ENCODE data around the gene ST6GALNAC4.

DNA sequence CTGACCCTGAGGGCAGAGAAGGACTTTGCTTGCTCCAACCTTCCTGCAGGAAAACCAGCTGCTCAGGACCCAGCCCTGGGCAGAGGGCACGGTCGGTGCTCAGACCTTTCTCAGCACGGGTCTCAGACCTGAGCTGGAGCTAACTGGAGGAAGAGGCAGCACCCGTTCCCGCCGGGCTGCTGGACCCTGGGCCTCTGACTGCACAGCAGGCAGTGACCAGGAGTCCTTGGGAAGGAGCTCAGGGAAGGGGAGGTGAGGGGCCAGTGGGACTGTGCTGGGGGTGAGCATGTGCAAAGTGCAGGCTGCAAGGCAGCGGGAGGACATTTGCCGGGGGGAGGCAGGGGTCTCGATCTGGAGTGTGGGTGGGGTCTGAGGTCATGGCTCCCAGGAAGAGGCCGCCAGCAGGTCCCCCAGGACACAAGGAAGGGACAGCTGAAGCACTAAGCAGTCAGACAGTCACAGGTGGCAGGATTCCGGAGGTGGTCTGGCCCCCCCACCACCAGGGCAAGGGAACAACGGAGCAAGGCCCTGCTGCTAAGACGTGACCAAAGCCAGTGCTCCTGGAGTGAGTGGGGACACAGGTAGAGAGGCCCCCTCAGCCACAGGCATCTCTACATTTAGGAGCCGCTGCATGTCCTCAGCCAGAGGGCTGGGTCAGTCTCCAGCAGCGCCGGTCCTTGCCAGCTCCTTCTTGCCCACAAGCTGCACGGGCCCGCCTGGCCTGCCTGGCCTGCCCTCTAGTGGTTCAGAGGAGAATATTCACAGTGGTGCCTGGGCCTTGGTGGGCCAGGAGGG lies 25.6 kb upstream of the ST6GALNAC4 start:
- TF ChIP-seq, protein P1, sequence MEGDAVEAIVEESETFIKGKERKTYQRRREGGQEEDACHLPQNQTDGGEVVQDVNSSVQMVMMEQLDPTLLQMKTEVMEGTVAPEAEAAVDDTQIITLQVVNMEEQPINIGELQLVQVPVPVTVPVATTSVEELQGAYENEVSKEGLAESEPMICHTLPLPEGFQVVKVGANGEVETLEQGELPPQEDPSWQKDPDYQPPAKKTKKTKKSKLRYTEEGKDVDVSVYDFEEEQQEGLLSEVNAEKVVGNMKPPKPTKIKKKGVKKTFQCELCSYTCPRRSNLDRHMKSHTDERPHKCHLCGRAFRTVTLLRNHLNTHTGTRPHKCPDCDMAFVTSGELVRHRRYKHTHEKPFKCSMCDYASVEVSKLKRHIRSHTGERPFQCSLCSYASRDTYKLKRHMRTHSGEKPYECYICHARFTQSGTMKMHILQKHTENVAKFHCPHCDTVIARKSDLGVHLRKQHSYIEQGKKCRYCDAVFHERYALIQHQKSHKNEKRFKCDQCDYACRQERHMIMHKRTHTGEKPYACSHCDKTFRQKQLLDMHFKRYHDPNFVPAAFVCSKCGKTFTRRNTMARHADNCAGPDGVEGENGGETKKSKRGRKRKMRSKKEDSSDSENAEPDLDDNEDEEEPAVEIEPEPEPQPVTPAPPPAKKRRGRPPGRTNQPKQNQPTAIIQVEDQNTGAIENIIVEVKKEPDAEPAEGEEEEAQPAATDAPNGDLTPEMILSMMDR (IDR thresholded peaks at IDR 0.05) = peak in 5 of 7 experiments; percentile 79 to 92 (median 87)
- TF ChIP-seq POLR2AphosphoS5 (IDR thresholded peaks at IDR 0.05) (peak in 1 of 3 donors; percentile 39), POLR2A (IDR thresholded peaks at IDR 0.05) (no peak)

Data from stomach (tissue), 4 donors.